ENCODE results near the gene FBXL5.
A peak's percentile ranks its signal among the peaks of the same experiment; 100 is the strongest.

The FBXL5 gene

DNA sequence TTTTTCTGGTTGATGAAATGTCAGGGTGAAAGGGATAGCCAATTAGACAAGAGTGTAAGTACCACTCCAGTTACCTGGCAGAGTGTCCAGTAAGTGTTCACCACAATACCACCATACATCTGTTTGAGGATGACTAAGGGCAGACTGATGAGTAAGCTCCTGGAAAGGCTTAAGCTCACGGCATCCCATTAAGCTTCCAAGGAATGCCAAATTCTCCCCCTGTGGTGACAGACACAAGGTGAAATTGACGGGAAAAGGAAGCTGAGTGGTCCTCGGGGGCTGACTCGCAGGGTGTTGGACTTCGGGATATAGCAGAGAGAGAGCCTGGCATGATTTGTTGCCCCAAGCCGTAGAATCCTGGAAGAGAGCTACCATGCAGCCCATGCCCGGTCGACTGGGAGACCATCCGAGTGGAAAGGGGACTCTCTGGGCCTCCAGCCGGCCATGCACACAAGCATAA is 40.1 kb upstream of the FBXL5 start:
- TF ChIP-seq, protein P1, sequence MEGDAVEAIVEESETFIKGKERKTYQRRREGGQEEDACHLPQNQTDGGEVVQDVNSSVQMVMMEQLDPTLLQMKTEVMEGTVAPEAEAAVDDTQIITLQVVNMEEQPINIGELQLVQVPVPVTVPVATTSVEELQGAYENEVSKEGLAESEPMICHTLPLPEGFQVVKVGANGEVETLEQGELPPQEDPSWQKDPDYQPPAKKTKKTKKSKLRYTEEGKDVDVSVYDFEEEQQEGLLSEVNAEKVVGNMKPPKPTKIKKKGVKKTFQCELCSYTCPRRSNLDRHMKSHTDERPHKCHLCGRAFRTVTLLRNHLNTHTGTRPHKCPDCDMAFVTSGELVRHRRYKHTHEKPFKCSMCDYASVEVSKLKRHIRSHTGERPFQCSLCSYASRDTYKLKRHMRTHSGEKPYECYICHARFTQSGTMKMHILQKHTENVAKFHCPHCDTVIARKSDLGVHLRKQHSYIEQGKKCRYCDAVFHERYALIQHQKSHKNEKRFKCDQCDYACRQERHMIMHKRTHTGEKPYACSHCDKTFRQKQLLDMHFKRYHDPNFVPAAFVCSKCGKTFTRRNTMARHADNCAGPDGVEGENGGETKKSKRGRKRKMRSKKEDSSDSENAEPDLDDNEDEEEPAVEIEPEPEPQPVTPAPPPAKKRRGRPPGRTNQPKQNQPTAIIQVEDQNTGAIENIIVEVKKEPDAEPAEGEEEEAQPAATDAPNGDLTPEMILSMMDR (IDR thresholded peaks at IDR 0.05; ENCODE audit: low read depth, low read length, missing control alignments), result no peak
- in situ Hi-C loops (cut with HindIII; ENCODE audit: low sequenced_read_pairs), result no loop called here
- DNase-seq (ENCODE audit: low read depth), result peak; percentile 100
- H3K4me3 ChIP-seq (ENCODE audit: low read depth, low read length), result no peak overlapping the region

DNA sequence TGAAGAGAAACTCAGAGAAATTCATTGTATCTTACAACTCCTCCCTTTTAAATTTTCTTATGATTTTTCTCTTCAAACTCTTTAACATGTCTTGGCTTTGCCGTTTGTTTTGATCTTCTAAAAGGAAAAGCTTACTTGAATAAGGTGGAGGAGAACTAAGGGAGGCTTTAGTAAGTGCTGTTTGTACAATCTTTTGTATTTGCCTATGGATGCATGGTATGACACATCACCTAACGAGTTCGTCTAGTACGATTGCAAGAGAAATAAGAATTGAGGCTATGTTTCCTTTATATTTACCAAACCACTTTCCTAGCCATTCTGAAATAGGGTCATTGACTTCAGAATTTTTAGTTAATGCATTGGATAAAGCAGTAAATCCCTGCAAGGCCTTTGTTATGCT is 39.3 kb upstream of the FBXL5 start:
- in situ Hi-C loops (cut with HindIII; ENCODE audit: low sequenced_read_pairs), result loop anchor here (5.0 kb wide), 1 partner anchor 38 kb away; no protein-coding TSS in a partner anchor
- peak; percentile 44 for DNase-seq (ENCODE audit: low read depth)
- TF ChIP-seq, protein P1 (IDR thresholded peaks at IDR 0.05; ENCODE audit: low read depth, low read length, missing control alignments), result no peak

DNA sequence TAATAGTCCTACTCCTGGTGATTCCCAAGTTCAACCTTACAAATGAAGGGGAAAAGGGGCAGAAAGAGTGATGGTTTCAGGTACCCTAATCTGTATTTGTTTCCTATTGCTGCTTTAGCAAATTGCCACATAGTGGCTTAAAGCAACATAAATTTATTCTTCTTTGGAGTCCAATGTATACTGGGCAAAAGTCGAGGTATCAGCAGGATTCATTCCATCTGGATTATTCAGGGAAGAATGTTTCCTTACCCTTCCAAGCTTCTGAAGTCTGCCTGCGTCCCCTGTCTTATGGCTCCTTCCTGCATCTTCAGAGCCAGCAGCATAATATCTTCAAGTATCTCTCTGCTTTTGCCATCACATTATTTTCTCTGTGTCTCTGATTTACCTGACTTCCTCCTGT is 37.4 kb upstream of the FBXL5 start:
- DNase-seq (ENCODE audit: low read depth), result no peak
- TF ChIP-seq, protein P1 (IDR thresholded peaks at IDR 0.05; ENCODE audit: low read depth, low read length, missing control alignments), result no peak
- H3K4me3 ChIP-seq (ENCODE audit: low read depth, low read length), result no peak overlapping the region
- in situ Hi-C loops (cut with HindIII; ENCODE audit: low sequenced_read_pairs), result loop anchor here (5.0 kb wide), 1 partner anchor 40 kb away; no protein-coding TSS in a partner anchor

More for the DNA sequence above, 39.3 kb upstream of the FBXL5 start:
- H3K4me3 ChIP-seq (ENCODE audit: low read depth, low read length), result no peak overlapping the region

DNA sequence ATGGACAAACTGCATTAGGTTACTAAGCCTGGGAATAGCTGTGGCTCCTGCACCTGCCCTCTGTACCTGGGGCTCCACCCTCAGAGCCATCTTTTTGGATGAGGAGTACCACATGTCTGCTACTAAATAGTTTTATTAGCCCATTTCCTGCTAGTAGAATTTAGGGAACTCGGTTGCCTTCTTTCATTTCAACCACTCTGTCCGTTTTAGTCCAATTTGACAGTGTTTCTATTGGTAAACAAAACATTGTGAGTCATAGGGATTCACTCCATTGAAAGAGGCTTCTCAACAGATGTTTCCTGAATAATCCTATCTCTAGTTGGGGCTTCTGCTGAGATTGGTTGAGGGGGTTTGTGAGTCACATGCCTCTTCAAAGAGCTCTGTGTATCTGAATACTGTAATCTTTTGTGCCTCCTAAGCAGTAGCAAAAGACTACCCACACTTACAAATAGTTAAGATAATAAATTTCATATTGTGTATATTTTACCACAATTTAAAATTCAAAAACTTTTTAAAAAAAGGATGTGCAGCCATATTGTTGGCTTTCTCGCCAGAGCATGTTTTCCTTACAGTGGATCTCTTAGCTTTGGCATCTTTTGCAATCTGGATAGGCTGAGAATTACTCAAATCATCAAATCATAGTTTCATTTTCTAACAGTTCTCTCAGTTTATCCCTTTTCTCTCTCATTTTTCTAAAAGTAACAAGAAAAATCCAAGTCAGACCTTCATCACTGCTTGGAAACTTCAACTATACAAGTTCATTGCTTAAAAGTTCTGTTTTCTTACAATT is 36.4 kb upstream of the FBXL5 start:
- H3K4me3 ChIP-seq (ENCODE audit: low read depth, low read length), result no peak overlapping the region
- DNase-seq (ENCODE audit: low read depth), result no peak
- in situ Hi-C loops (cut with HindIII; ENCODE audit: low sequenced_read_pairs), result loop anchor here (5.0 kb wide), 1 partner anchor 41 kb away; no protein-coding TSS in a partner anchor

DNA sequence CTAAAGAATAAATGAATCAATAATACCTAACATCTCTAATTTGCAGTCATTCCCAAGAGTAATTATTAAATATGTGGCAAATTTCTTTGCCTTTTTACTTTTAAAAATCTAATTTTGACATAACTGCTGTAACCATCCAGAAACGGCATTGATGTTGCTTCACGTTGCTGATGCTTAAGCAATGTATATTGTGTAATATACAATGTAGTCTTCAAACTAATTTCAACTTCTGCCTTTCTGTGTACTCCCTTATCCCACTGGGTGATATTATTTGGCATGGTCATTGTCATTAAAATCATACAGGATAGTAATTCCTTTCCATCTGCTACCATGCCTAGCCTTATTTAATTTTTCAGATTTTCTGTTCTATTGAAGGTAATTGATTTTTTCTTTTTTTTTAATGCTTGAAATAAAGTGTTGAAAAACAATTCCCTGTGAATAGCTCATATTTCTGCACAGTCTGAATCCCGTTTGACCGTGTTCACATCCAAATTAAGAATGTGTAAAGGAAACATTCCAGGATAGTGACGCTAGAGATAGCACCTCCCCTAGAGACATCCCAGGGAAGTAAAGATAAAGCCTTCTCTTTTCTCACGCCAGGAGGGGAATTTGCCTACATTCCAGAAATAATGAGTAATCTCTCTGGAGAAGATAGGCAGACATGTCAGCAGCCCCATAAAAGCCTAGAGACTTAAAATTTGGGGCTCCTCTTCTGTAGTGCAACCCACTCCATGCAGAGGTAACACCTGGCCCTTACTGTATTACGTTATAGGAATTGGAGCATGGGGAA is 35.1 kb upstream of the FBXL5 start:
- H3K4me3 ChIP-seq (ENCODE audit: low read depth, low read length), result no peak overlapping the region
- peak; percentile 94 for DNase-seq (ENCODE audit: low read depth)
- in situ Hi-C loops (cut with HindIII; ENCODE audit: low sequenced_read_pairs), result loop anchor here (5.0 kb wide), 1 partner anchor 42 kb away; no protein-coding TSS in a partner anchor
- TF ChIP-seq, protein P1 (IDR thresholded peaks at IDR 0.05; ENCODE audit: low read depth, low read length, missing control alignments), result no peak

More for the DNA sequence above, 36.4 kb upstream of the FBXL5 start:
- TF ChIP-seq, protein P1 (IDR thresholded peaks at IDR 0.05; ENCODE audit: low read depth, low read length, missing control alignments), result no peak

DNA sequence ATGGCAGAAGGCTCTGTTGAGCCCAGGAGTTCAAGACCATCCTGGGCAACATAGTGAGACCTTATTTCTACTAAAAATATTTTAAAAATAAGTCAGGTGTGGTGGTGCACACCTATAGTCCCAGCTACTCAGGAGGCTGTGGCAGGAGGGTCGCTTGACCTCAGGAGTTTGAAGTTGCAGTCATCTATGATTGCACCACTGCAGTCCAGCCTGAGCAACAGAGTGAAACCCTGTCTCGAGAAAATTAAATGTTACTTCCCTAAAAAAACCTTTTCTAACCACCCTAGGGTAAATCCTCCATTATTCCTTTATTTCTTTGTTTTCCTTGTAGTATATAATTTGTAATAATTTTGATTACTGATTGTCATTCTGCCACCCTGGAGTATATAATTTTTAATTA is 34.4 kb upstream of the FBXL5 start:
- TF ChIP-seq, protein P1 (IDR thresholded peaks at IDR 0.05; ENCODE audit: low read depth, low read length, missing control alignments), result no peak
- DNase-seq (ENCODE audit: low read depth), result no peak
- in situ Hi-C loops (cut with HindIII; ENCODE audit: low sequenced_read_pairs), result no loop called here
- no peak overlapping the region for H3K4me3 ChIP-seq (ENCODE audit: low read depth, low read length)
